IgD-negative memory B cell (primary cell): ENCODE results near the gene SLC25A31. TPM values are rescaled to one million over a fixed set of nuclear protein-coding genes. Genes with fewer than 3 reads are reported as not detected.

ENCODE experiments used
- H3K27ac Mint-ChIP-seq, 3 donors: one replicate each; pipeline ENCODE4 v1.8.0; 2020 to 2022; ENCODE audit warnings: mild to moderate bottlenecking in 3 of 3, mixed read lengths in 3 of 3, moderate library complexity in 1 of 3
- H3K27me3 Mint-ChIP-seq: one replicate; pipeline ENCODE4 v1.8.0; 2021; ENCODE audit warnings: mixed read lengths
- H3K36me3 Mint-ChIP-seq: one replicate; pipeline ENCODE4 v1.8.0; 2020; ENCODE audit warnings: mild to moderate bottlenecking, mixed read lengths
- H3K4me1 Mint-ChIP-seq, 3 donors: one replicate each; pipeline ENCODE4 v1.8.0; 2020 to 2022; ENCODE audit warnings: mixed read lengths in 3 of 3, mild to moderate bottlenecking in 1 of 3
- H3K4me3 Mint-ChIP-seq, 4 donors: one replicate each; pipeline ENCODE4 v1.8.0; 2020 to 2022; ENCODE audit warnings: mild to moderate bottlenecking in 4 of 4, mixed read lengths in 4 of 4, moderate library complexity in 3 of 4
- H3K9me3 Mint-ChIP-seq, 3 donors: one replicate each; pipeline ENCODE4 v1.8.0; 2020 to 2021; ENCODE audit warnings: mixed read lengths in 3 of 3, mild to moderate bottlenecking in 1 of 3
- polyA plus RNA-seq: library from polyadenylated mRNA; unstranded; fragments of 300-500 nt; fragmentation: Illumina TruSeq; gene quantifications from one replicate; pipeline ENCODE4 v1.2.3, GENCODE V29; 2021

Gene SLC25A31
- polyA plus RNA-seq, 1 donor from 2014 or later, result not detected

DNA sequence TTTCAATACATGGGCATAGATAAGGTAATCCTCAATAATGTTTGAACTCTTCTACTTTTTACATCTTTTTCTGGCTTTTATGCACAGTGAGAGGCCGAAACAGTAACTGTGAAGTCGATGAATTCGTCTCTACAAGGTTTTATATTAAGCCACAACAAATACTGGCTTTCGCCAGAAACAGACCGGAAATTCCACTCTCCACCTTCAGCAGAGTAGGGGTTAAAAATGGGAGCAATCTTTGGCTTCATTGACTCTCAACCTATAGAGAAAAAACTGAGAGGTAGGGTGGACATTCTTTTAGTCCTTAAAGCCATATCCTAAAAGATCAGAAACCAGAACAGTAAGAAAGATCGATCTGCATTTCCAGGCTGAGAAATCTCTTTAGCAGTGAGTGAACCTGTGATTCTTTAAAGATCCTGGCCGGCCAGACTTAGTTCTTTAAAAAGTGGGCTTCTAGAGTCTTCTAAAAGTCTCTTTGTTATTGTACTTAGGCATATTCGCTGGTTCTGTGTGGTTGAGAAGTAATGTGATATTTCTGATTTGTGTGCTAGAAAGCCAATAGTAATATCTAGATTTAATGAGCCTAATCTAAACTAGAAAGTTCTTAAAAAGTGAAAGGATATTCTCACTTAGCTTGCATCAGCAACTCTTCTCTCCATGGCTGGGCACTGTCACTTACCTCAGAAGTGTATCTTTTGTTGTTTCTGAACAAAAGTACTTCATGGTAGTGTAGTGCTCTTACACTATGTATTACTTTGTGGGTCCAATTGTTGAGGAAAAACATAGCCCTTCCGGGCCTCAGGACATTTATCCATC lies 54.0 kb downstream of the SLC25A31 start:
- Mint-ChIP-seq H3K36me3 (peaks cover 2% of the 10 kb centered on the region), H3K27ac (no peak overlapping the region), H3K9me3 (no peaks in the 10 kb centered on the region), H3K4me3 (peak overlapping the region in 1 of 4 donors; percentile 72), H3K4me1 (peaks cover 8 to 25% (median 13%) of the 10 kb centered on the region in 3 donors), H3K27me3 (peaks cover 44% of the 10 kb centered on the region)

- Mint-ChIP-seq H3K27me3 (peaks cover 17% of the 10 kb centered on the region), H3K36me3 (peaks cover 2% of the 10 kb centered on the region), H3K27ac (no peak overlapping the region), H3K4me3 (no peak overlapping the region), H3K4me1 (peaks cover 0 to 6% (median 0%) of the 10 kb centered on the region in 3 donors), H3K9me3 (no peaks in the 10 kb centered on the region)
Observed at GRCh38 chr4:127788517-127788916, 58.3 kb downstream of the SLC25A31 start.

DNA sequence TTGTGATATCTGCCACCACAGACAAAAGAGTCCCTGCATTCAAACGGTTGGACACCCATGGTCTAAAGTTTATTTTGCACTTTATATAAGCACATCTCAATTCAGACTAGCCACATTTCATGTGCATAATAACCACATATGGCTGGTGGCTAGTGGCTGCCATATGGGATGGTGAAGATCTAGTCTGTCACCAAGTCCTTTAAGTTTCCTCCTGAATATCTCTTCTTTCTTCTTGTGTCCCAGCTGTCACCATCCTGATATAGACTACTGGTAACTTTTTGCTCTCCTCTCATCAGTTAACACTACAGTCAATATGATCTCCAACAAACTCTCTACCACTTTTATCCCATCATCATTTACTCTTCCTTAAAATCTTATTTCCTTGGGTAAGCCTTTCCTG lies 61.2 kb downstream of the SLC25A31 start:
- Mint-ChIP-seq H3K9me3 (peaks cover 0 to under 1% (median 0%) of the 10 kb centered on the region in 3 donors), H3K27ac (no peak overlapping the region), H3K4me3 (no peak overlapping the region), H3K4me1 (no peaks in the 10 kb centered on the region), H3K27me3 (peaks cover 15% of the 10 kb centered on the region), H3K36me3 (peaks cover 2% of the 10 kb centered on the region)

- peaks cover 13% of the 10 kb centered on the region for H3K27me3 Mint-ChIP-seq
Observed at GRCh38 chr4:127793528-127793927, 63.3 kb downstream of the SLC25A31 start.

GRCh38 chr4:127799711-127800110 lies 69.5 kb downstream of the SLC25A31 start:
- no peak overlapping the region for H3K4me3 Mint-ChIP-seq
- peaks cover 0 to 3% (median 0%) of the 10 kb centered on the region in 3 donors for H3K9me3 Mint-ChIP-seq
- peaks cover 9% of the 10 kb centered on the region for H3K27me3 Mint-ChIP-seq
- H3K4me1 Mint-ChIP-seq, result no peaks in the 10 kb centered on the region
- H3K27ac Mint-ChIP-seq, result no peak overlapping the region
- H3K36me3 Mint-ChIP-seq, result no peaks in the 10 kb centered on the region

More at GRCh38 chr4:127793528-127793927, 63.3 kb downstream of the SLC25A31 start:
- H3K9me3 Mint-ChIP-seq, result peaks cover 0 to 3% (median 0%) of the 10 kb centered on the region in 3 donors
- H3K36me3 Mint-ChIP-seq, result peaks cover 2% of the 10 kb centered on the region
- no peaks in the 10 kb centered on the region for H3K4me1 Mint-ChIP-seq
- H3K27ac Mint-ChIP-seq, result no peak overlapping the region
- no peak overlapping the region for H3K4me3 Mint-ChIP-seq

GRCh38 chr4:127809173-127809800 lies 79.1 kb downstream of the SLC25A31 start:
- H3K27me3 Mint-ChIP-seq, result no peaks in the 10 kb centered on the region
- H3K27ac Mint-ChIP-seq, result no peak overlapping the region
- H3K4me1 Mint-ChIP-seq, result no peaks in the 10 kb centered on the region
- no peak overlapping the region for H3K4me3 Mint-ChIP-seq
- no peaks in the 10 kb centered on the region for H3K36me3 Mint-ChIP-seq
- H3K9me3 Mint-ChIP-seq, result no peaks in the 10 kb centered on the region

DNA sequence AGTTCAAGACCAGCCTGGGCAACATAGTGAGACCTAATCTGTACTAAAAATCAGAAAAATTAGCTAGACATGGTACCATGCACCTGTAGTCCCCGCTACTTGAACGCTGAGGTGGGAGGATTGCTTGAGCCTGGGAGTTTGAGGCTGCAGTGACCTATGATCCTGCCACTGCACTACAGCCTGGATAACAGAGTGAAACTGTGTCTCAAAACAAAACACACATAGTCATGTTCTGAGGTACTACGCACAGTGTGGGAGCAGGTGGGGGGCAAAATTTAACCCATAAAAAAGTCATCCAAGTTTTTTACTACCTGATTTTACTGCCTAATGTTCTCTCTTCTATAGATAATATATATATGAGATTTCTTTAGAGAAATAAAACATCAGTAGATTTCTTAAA lies 80.4 kb downstream of the SLC25A31 start:
- H3K4me1 Mint-ChIP-seq, result no peaks in the 10 kb centered on the region
- H3K36me3 Mint-ChIP-seq, result no peaks in the 10 kb centered on the region
- H3K27ac Mint-ChIP-seq, result no peak overlapping the region
- H3K4me3 Mint-ChIP-seq, result no peak overlapping the region
- H3K27me3 Mint-ChIP-seq, result peaks cover 2% of the 10 kb centered on the region
- H3K9me3 Mint-ChIP-seq, result no peaks in the 10 kb centered on the region

- no peaks in the 10 kb centered on the region for H3K9me3 Mint-ChIP-seq
- H3K27me3 Mint-ChIP-seq, result no peaks in the 10 kb centered on the region
- H3K27ac Mint-ChIP-seq, result no peak overlapping the region
- no peaks in the 10 kb centered on the region for H3K4me1 Mint-ChIP-seq
- no peak overlapping the region for H3K4me3 Mint-ChIP-seq
- no peaks in the 10 kb centered on the region for H3K36me3 Mint-ChIP-seq
Observed at GRCh38 chr4:127822430-127822829, 92.2 kb downstream of the SLC25A31 start.

Other genes starting within 250 kb of the SLC25A31 start
- 0.11 TPM for gene INTU, start 97.4 kb upstream of the SLC25A31 start, polyA plus RNA-seq
- not detected for gene HSPA4L, start 51.9 kb downstream of the SLC25A31 start, polyA plus RNA-seq
- 1.6 TPM for gene PLK4, start 150.5 kb downstream of the SLC25A31 start, polyA plus RNA-seq
- 7.8 TPM for gene MFSD8, start 234.8 kb downstream of the SLC25A31 start, polyA plus RNA-seq
- gene ABHD18, start 235.0 kb downstream of the SLC25A31 start, polyA plus RNA-seq, result 7.5 TPM